Hematopoietic multipotent progenitor cell treated with erythropoietin and hydrocortisone succinate and interleukin-3 and kit ligand, for 15 days (in vitro differentiated cells): ENCODE data around the gene ANKRD34B.

Source experiments
- DNase-seq: peaks from one replicate; pipeline ENCODE4 v3.0.0-alpha.2; 2015; ENCODE audit warnings: low spot score

Gene ANKRD34B

GRCh38 chr5:80569086-80569960 is 757 bp downstream of the ANKRD34B start:
- no peak for DNase-seq

GRCh38 chr5:80568251-80568650 is 1.8 kb downstream of the ANKRD34B start:
- DNase-seq: no peak

- DNase-seq: no peak
These were observed 3.3 kb downstream of the ANKRD34B start for GRCh38 chr5:80566711-80567259.

GRCh38 chr5:80565330-80565729 is 4.8 kb downstream of the ANKRD34B start:
- no peak for DNase-seq

GRCh38 chr5:80559244-80559643 is 10.8 kb downstream of the ANKRD34B start:
- DNase-seq: no peak

- DNase-seq: no peak
These were observed 15.0 kb downstream of the ANKRD34B start for GRCh38 chr5:80555099-80555498.

- no peak for DNase-seq
These were observed 15.4 kb downstream of the ANKRD34B start for GRCh38 chr5:80554646-80555045.

GRCh38 chr5:80541392-80541791 is 28.7 kb downstream of the ANKRD34B start:
- no peak for DNase-seq

GRCh38 chr5:80540691-80541090 is 29.4 kb downstream of the ANKRD34B start:
- no peak for DNase-seq

GRCh38 chr5:80516826-80517225 is 53.3 kb downstream of the ANKRD34B start:
- no peak for DNase-seq

GRCh38 chr5:80509362-80509761 is 60.7 kb downstream of the ANKRD34B start:
- no peak for DNase-seq

- no peak for DNase-seq
These were observed 61.2 kb downstream of the ANKRD34B start for GRCh38 chr5:80508844-80509243.

GRCh38 chr5:80507663-80508062 is 62.4 kb downstream of the ANKRD34B start:
- DNase-seq: no peak
